Measurements from ENCODE around the gene SMIM11.
"Not testable (repeated sequence)": the region's sequence is repeated elsewhere in the genome, so short reads cannot be mapped to it uniquely, and the experiment has no call there.

SMIM11 gene

GRCh38 chr21:34354836-34355235 lies 20.5 kb upstream of the SMIM11 start:
- no peak for DNase-seq (ENCODE audit: low read depth in 2 of 2)

DNA sequence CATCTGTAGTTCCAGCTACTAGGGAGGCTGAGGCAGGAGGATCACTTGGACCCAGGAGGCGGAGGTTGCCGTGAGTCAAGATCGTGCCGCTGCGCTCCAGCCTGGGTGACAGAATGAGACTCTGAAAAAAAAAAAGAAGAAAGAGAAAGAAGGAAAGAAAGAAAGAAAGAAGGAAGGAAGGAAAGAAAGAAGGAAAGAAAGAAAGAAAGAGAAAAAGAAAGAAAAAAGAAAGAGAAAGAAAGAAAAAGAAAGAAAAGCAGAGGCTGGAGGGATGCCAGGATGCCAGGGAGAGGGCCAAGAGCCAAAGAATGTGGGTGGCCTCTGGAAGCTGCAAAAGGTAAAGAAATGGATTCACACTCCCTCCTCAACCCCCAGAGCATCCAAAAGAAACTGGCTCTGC lies 19.7 kb upstream of the SMIM11 start:
- no peak for DNase-seq (ENCODE audit: low read depth in 2 of 2)

- no peak for DNase-seq (ENCODE audit: low read depth in 2 of 2)
These were observed 17.4 kb upstream of the SMIM11 start for GRCh38 chr21:34357889-34358288.

DNA sequence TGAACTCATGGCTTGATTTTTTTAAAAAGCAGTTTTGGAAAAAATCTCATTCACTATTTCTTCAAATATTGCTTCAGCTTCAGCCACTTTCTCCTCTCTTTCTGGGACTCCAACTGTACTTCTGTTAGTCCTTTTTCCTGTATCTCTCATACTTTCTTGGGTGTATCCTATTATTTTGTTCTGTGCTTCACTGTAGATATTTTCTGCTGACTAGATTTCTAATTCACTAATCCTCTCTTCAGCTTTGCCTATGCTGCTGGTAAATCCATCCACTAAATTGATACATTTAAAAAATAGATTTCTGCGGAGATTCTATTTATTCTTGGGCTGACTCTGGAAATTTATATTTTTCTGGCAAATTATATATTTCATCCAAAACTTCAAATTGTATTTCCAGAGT lies 16.4 kb upstream of the SMIM11 start:
- DNase-seq (ENCODE audit: low read depth in 2 of 2) = no peak

GRCh38 chr21:34360488-34361241 lies 14.6 kb upstream of the SMIM11 start:
- no peak for DNase-seq (ENCODE audit: low read depth in 2 of 2)

- no peak for DNase-seq (ENCODE audit: low read depth in 2 of 2)
These were observed 13.2 kb upstream of the SMIM11 start for GRCh38 chr21:34362136-34362444.

DNA sequence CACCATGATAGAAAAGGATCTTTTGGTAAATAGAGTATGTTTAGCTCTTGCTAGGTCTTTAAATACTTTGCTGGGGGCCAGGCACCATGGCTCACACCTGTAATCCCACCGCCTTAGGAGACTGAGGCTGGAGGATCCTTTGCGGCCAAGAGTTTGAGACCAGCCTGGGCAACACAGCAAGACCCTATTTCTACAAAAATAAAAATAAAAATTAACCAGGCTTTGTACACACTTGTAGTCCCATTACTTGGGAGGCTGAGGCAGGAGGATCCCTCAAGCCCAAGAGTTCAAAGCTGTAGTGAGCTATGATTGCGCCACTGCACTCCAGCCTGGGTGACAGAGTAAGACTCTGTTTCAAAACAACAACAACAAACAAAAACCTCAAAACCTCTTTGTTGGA lies 12.6 kb upstream of the SMIM11 start:
- no peak for DNase-seq (ENCODE audit: low read depth in 2 of 2)

GRCh38 chr21:34363733-34364132 lies 11.6 kb upstream of the SMIM11 start, which contains the start of gene KCNE2:
Gene KCNE2, plus strand, starts transcription at chr21:34364006. Its CDS starts 6,473 bp downstream, at chr21:34370479.
- no peak for DNase-seq (ENCODE audit: low read depth in 2 of 2)

DNA sequence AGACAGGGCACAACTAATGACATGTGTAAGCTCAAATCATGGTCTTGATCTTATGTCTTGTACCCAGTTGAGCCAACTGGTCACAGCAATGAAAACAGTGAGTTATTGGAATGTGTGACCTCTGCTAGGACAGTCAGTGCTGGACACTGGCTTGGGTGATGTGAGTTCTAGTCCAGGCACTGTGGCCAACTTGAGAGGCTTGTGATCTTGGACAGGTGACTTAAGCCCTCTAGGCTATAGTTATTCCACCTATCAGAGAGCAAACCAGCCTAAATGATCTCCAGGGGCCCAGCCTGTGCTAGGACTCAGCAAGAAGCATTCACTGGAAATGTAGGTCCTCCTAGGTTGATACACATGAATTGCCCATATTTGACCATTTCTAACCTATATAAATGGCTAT lies 10.4 kb upstream of the SMIM11 start:
- no peak for DNase-seq (ENCODE audit: low read depth in 2 of 2)

DNA sequence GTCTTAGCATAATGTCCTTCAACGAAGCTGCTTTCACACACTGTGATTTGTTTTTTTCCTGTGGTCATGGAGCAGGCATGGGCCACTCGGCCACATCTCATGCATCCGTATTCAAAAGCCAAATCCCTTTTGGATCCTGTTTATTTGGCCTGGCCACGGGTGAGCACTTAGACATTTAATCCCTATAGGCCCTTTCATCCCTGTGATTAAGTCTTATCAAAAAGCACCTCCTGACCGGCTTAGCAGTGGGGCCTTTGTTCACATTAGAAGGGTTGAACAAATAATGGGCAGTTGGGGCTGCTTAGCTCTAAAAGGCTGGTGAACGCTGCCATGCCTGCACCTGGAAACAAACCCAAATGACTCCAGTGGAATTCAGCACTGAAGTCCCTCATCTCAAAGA lies 9.5 kb upstream of the SMIM11 start:
- no peak for DNase-seq (ENCODE audit: low read depth in 2 of 2)

DNA sequence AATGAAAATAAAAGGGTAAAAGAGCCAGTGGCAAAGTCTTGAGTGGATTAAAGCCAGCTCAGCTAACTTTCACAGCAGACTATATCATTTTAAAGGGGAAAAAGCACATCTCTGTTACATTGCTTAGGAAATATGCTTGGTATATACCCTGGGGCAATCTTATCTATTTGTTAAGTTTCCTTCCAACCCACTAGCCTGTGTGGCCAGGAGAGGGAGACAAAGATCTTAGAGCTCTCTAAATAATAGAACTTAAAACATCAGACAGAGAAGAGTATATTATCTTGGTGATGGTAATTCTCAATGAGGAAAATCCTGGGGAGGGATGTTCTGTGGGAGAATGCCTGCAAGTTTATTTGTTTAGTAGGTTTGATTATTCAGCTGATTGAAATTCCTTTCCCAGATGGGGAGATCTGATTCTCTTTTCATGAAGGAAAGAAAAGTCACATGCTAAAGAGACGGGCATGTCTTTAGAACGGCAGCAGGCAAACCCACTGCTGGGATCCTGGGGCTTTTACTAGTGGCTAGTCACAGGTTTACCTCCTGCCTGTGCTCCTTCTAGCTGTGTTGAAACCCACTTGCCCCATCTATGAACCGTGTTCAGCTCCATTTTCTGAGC lies 7.9 kb upstream of the SMIM11 start:
- DNase-seq (ENCODE audit: low read depth in 2 of 2) = no peak

DNA sequence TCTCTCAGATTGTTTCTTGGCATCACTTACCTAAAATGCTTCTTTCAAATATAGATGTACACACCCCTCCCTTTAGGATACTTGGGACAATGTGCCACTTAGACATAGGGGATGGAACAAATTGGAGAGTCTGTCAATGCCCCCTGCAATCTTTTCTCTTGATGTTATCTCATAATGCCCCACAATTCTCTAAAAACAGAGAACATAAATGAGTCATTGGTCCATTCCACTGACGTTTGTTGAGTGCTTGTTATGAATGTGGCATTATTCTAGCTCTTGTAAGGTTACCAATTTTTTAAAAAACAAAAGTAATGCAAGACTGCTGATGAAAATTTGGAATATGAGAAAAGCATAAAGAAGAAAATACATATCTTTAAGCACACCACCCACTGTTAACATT lies 5.6 kb upstream of the SMIM11 start:
- no peak for DNase-seq (ENCODE audit: low read depth in 2 of 2)

DNA sequence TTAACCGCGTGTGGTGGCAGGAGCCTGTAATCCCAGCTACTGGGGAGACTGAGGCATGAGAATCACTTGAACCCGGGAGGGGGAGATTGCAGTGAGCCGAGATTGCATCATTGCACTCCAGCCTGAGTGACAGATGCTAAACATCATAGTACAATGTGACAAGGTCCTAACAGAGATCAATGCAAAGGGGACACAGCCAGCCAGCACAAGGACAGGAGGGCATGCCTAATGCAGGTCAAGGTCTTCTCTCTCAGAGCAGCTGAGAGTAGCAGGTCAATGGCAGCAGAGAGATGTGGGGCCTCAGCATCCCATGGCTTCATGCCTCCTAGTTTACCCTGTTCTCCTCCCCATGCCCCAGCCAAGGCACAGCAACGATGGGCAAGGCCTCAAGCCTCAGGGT lies 3.0 kb upstream of the SMIM11 start:
- no peak for DNase-seq (ENCODE audit: low read depth in 2 of 2)

DNA sequence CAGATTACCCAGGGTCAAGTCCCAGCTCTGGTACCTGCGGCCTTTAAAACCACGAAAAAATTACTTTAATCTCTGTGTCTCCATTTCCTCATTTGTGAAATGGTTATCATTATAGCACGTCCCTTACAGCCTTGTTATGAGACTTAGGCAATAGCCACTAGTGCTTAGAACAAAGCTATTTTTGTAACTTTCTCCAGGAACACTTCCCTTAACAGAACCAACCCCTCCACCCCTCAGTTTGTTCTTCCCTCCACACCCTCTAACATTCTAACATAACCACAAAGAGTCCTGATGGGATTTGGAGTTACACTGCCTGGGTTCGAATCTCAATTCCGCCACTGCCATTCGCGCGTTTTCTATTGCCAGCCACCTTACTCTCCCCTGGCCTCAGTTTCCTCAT lies 845 bp upstream of the SMIM11 start:
- not testable (repeated sequence) for DNase-seq (ENCODE audit: low read depth in 2 of 2)

GRCh38 chr21:34375619-34375972 lies 289 bp downstream of the SMIM11 start:
- not testable (repeated sequence) for DNase-seq (ENCODE audit: low read depth in 2 of 2)

DNA sequence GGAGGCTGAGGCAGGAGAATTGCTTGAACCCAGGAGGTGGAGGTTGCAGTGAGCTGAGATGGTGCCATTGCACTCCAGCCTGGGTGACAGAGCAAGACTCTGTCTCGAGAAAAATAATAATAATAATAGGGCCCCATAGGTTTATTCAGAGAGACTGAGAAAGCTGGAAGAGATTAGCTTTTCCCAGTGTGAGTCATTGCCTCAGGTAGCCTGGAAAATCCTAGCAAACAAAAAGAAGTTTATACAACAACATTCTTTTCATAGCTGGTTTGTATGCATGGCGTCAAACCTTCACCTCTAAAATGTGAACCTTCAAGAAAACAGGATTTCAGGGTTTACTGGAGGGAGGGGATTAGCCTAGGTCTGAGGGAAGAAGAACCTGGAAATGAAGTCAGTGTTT lies 7.8 kb downstream of the SMIM11 start:
- not testable (repeated sequence) for DNase-seq (ENCODE audit: low read depth in 2 of 2)

GRCh38 chr21:34383724-34384415 lies 8.6 kb downstream of the SMIM11 start:
- not testable (repeated sequence) for DNase-seq (ENCODE audit: low read depth in 2 of 2)

DNA sequence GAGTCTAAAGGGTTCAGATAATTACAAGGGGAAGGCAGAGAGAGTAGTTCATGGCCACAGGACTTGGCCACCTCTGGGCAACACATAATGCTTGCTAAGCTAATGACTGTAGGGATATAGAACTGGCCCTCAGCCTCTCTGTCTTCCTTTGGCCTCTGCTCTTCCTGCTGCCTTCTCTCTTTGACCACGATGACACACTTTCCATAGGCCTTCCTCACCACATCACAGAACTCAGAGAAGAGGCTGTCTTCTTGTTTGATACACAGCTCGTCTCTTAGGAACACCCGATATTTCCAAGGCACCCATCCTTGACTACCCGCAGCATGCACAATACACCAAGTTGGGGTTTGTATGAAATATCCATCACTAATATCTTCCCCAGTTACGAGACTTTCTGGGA lies 25.2 kb downstream of the SMIM11 start:
- not testable (repeated sequence) for DNase-seq (ENCODE audit: low read depth in 2 of 2)

GRCh38 chr21:34404742-34405141 lies 29.4 kb downstream of the SMIM11 start:
- not testable (repeated sequence) for DNase-seq (ENCODE audit: low read depth in 2 of 2)

- DNase-seq (ENCODE audit: low read depth in 2 of 2) = not testable (repeated sequence)
These were observed 30.4 kb downstream of the SMIM11 start for GRCh38 chr21:34405686-34406085.

- not testable (repeated sequence) for DNase-seq (ENCODE audit: low read depth in 2 of 2)
These were observed 30.8 kb downstream of the SMIM11 start for GRCh38 chr21:34406102-34406501.

DNA sequence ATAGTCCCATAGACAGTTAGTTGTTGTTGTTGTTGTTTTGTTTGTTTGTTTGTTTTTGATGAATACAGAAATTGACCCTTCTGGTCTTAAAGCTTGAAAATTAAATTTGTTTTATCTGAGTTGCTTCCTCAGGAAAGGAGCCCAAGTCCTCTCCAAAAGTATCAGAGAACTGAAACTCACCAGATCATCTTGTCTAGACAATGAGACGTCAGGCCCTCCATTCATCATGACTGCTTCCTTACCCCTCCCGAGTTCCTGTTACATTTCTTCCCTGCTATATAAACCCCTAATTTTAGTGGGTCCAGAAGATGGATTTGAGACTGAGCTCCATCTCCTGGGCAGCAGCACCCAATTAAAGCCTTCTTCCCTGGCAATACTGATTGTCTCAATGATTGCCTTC lies 31.4 kb downstream of the SMIM11 start:
- not testable (repeated sequence) for DNase-seq (ENCODE audit: low read depth in 2 of 2)

- not testable (repeated sequence) for DNase-seq (ENCODE audit: low read depth in 2 of 2)
These were observed 32.0 kb downstream of the SMIM11 start for GRCh38 chr21:34407294-34407693.
